ENCODE data around the gene WSCD1. TPM values are rescaled to one million over a fixed set of nuclear protein-coding genes. Genes with fewer than 3 reads are reported as not detected.

The WSCD1 gene
- total and polyA plus RNA-seq, 2 of the 4 experiments (the other 2 are of a cell fraction): 0.07 TPM; not detected in 1

DNA sequence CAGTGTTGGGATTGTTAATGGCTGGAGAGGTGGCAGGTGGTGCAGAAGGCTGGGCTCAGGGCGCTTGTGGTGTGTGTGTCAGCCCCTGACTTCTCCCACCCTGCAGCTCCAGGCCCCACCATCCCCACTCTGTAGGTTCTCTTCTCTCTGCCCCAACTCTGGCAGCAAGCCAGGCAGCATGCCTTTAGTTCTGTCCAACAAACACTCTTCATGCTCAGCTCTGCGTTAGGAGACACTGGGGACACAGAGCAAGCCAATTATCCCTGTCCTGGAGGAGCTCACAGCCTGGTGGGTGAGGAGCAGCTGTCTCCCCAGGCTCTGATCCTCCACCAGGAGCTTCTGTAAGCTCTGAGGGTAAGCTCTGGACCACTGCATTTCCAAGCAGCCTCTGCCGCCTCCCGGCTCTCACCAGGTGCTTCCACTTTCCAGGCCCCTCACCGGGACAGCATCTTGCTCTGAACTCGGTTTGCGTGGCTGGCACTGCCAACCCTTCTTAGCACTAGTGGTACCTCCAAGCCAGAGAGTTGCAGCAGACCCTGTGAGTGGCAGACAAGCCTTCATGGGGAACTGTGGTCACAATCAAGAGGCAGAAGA lies 34.3 kb upstream of the WSCD1 start:
- Histone ChIP-seq H3K4ac (ENCODE audit: low read depth, low read length) (no peak overlapping the region), H4K91ac (ENCODE audit: insufficient read depth, low read depth, low read length) (no peak overlapping the region), H3K27ac (ENCODE audit: insufficient read depth, low read length) (no peak overlapping the region), H2AK9ac (replicated peaks; ENCODE audit: low read depth, low read length, poor library complexity) (no peak overlapping the region), H2BK20ac (ENCODE audit: low read depth, low read length) (no peak overlapping the region), H3K9ac (ENCODE audit: low read depth, low read length) (no peak overlapping the region), H3K9me3 (ENCODE audit: control insufficient read depth, insufficient read depth, low read length) (peaks cover 3% of the 10 kb centered on the region), H2BK5ac (ENCODE audit: low read depth, low read length, poor library complexity, severe bottlenecking) (no peak overlapping the region), H2AK5ac (ENCODE audit: low read depth, low read length) (no peak overlapping the region), H3K4me1 (ENCODE audit: control insufficient read depth, insufficient read depth, low read length) (no peaks in the 10 kb centered on the region), H3K79me1 (ENCODE audit: low read depth in 1 of 2, low read length in 2 of 2) (no peaks in the 10 kb centered on the region), H2BK120ac (ENCODE audit: low read depth, low read length) (no peak overlapping the region), H3K9me1 (ENCODE audit: insufficient read depth, low read length) (no peaks in the 10 kb centered on the region), H3K14ac (replicated peaks; ENCODE audit: low read depth, low read length) (no peak overlapping the region), H3K36me3 (ENCODE audit: control insufficient read depth, insufficient read depth, low read length) (no peaks in the 10 kb centered on the region), H3K27me3 (ENCODE audit: control insufficient read depth, insufficient read depth, low read length) (no peaks in the 10 kb centered on the region), H3K56ac (ENCODE audit: extremely low read depth, insufficient read depth, low read length) (no peak overlapping the region), H3K4me3 (ENCODE audit: insufficient read depth, low read depth, low read length) (no peak overlapping the region), H3K4me2 (ENCODE audit: low read depth, low read length) (no peak overlapping the region), H3K18ac (ENCODE audit: low read depth, low read length) (no peak overlapping the region), H4K20me1 (ENCODE audit: insufficient read depth, low read length) (no peaks in the 10 kb centered on the region), H2BK15ac (ENCODE audit: low read depth, low read length) (no peak overlapping the region), H2AFZ (replicated peaks; ENCODE audit: low read length, poor library complexity) (no peak overlapping the region), H3K23ac (ENCODE audit: low read depth, low read length) (no peak overlapping the region), H4K5ac (ENCODE audit: low read depth, low read length) (no peak overlapping the region), H4K8ac (ENCODE audit: low read depth in 2 of 2, low read length in 2 of 2) (no peak overlapping the region)
- intact Hi-C loops (cut with micrococcal nuclease) (no loop called here), dilution Hi-C loops (cut with HindIII; ENCODE audit: low sequenced_read_pairs, unreplicated experiment) (no loop called here), in situ Hi-C loops (cut with MboI; ENCODE audit: low sequenced_read_pairs) (no loop called here)
- BruUV-seq (replicated peaks): no TSS peak
- ChIA-PET CTCF (no interaction called here), POLR2A (ENCODE audit: unreplicated experiment) (no interaction called here)
- TF ChIP-seq FOS (IDR thresholded peaks at IDR 0.05; ENCODE audit: low read depth, low read length): no peak
- DNase-seq: no peak
- WGBS, 2 experiments (ENCODE audit: extremely low coverage in 2 of 2, insufficient read length in 1 of 2): no CpG with 5 or more reads among the region's 7 CpGs
- ATAC-seq (ENCODE audit: low read depth): no peak

All from IMR-90 (cell line).